NCI-H2081 treated with DMSO at 0.1 percent for 48 hours (cell line): ENCODE data around the gene PLAAT2.
A peak's percentile ranks its signal among the peaks of the same experiment; 100 is the strongest.
"Not testable (repeated sequence)": the region's sequence is repeated elsewhere in the genome, so short reads cannot be mapped to it uniquely, and the experiment has no call there.

Experiments
- DNase-seq: peaks from one replicate; lab custom pipeline; 2025; lab: John Stamatoyannopoulos, UW

The PLAAT2 gene

DNA sequence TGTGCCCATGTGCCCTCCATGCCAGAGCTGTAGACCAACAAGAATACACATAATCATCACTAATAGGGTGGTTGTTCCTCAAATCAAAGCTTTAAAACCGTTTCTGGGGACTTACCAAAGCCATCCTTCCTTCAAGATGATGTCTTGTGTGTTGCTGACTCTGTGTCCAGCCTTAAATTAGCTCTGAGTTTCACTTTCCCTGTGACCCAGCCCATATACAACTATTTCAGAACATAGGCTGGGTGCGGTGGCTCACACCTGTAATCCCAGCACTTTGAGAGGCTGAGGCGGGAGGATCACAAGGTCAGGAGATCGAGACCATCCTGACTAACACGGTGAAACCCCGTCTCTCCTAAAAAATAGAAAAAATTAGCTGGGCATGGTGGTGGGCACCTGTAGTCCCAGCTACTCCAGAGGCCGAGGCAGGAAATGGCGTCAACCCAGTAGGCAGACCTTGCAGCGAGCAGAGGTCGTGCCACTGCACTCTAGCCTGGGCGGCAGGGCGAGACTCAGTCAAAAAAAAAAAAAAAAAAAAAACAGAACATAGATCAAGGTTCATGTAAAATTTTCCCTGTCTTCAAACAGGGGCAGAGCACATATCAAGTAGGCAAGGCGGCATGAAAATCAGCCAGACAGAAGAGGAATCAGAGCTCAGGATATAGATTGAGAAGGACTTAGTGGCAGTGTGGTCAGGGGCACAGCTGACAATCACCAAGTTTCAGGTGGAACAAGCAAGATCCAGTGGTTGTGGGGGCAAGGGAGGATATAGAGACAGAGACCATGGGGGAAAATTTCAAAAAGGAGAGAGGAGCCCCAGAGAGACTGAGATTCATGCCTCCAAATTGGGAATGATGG, at the start of gene PLAAT2:
Gene PLAAT2, minus strand, starts transcription at position 179 of the 855 bp plus-strand sequence. Its CDS starts 55 bp downstream, at position 124.
- no peak for DNase-seq

GRCh38 chr11:63612181-63612580, 49.0 kb upstream of the PLAAT2 start:
- DNase-seq = no peak

- DNase-seq = no peak
Observed at GRCh38 chr11:63611395-63611747, 48.2 kb upstream of the PLAAT2 start.

GRCh38 chr11:63610604-63611394, 47.6 kb upstream of the PLAAT2 start:
- peak; percentile 30 for DNase-seq

GRCh38 chr11:63609971-63610580, 46.9 kb upstream of the PLAAT2 start:
- DNase-seq = no peak

DNA sequence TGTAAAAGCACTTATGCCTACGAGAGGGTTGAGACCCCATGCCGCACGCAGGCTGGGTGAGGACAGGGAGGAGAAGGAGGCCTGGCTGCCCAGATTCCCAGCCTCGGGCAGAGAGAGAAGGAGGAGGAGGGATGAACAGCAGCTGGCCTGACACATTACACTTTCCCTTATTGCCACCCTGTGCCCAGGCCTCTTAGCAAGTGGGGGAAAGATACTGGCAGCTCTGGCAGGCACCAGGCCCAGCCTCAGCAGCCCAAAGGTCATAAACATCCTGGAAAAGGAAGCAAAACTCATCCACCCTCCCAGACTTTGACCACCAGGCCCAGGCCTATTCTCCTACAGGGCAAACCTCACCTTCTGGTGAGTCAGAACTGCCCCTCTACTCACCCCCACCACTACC, 46.4 kb upstream of the PLAAT2 start:
- no peak for DNase-seq

- DNase-seq = no peak
Observed at GRCh38 chr11:63608353-63609345, 45.5 kb upstream of the PLAAT2 start.

DNA sequence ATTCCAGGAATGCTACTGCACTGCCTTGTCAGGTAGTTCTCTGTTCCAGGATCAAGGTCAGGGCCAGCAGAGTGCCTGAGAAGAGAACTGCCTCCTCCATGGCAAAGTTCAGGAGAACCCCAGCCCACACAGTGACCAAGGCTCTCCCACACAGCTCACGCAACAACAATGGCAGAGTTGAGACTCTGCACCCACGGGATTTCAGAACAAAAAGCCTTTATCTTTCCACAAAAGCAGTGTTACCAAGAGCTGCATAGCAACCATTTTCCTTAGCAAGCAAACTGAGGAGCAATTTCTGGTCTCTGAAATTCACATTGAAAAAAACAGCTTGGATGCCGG, 40.0 kb upstream of the PLAAT2 start:
- DNase-seq = no peak

DNA sequence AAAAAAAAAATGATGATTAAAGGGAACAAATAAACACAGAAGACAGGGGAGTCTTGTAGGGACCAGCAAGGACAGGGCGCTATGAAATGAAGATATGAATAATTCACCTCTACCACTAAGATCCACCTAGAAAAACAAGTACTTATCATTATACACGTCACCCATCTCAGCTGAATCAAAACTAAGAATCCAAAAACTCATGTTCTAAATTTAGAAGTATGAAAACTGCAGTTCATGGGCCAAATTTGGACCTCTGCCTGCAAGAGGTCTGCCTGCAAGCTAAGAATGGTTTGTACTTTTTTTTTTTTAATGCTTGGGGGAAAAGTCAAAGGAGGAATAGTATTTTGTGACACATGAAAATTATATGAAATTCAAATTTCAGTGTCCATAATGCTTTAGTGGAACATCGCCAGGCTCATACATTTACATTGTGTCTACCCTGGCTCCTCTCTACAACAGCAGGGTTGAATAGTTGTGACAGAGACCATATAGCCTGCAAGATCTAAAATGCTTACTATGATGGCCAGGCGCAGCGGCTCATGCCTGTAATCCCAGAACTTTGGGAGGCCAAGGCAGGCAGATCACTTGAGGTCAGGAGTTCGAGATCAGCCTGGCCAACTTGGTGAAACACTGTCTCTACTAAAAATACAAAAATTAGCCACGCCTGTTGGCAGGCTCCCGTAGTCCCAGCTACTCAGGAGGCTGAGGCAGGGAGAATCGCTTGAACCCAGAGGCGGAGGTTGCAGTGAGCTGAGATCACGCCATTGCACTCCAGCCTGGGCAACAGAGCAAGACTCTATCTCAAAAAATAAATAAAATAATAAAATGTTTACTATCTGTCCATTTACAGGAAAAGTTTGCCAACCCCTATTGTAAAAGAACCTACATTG, 39.4 kb upstream of the PLAAT2 start:
- DNase-seq = not testable (repeated sequence)

DNA sequence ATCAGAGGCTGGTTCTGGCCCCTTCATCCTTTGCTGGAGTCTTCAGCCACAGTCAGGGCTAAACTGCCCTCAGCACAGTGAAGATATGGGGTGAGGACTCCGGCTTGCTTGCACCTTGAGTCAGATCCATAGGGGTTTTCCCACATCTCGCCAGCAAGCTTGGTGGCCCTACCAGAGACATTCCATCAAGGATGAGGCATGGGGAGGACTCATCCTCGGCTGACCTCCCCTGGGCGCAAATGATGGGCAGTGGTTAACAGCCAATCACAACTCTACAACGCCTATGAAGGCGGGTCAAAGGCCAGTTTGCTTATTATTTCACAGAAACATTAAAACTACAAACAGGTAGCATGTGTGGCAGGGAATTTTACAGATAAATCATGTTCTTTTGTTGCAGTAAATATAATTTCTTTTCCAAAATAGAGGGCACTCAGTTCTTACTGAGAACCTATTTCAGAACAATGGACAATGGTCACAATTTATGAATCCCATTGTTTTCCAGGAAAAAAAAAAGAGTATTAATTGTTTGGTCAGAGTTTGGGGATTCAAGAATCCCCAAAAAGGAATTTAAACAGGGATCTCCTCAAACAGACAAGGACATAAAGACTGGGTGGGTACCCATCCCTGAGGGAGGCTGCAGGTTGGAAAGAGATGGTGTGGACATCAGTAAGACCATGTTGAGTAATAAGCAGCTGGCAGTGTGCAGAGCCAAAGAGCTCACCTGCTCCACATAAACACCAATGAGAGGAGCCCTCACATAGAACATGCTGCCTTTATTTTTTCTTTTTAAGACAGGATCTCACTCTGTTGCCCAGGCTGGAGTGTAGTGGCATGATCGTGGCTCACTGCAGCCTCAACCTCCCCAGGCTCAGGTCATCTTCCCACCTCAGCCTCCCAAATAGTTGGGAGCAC, 36.3 kb upstream of the PLAAT2 start:
- DNase-seq = no peak

GRCh38 chr11:63598556-63598955, 35.4 kb upstream of the PLAAT2 start:
- no peak for DNase-seq

DNA sequence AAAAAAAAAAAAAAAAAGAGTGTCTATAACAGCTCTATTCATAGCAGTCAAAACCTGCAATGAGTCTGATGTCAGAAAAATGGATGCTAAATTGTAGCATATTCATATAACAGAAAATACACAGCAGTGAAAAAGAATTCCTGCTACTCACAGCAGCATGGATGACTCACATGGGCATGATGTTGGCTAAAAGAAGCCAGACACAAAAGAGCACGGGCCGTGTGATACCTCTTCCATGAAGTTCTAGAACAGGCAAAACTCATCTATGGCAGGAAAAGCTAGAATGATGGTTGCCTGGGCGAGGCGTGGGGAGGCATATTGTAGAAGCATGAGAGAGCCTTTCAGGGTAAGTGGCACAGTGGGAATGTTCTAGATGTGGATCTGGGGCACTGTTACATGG, 32.1 kb upstream of the PLAAT2 start:
- no peak for DNase-seq

DNA sequence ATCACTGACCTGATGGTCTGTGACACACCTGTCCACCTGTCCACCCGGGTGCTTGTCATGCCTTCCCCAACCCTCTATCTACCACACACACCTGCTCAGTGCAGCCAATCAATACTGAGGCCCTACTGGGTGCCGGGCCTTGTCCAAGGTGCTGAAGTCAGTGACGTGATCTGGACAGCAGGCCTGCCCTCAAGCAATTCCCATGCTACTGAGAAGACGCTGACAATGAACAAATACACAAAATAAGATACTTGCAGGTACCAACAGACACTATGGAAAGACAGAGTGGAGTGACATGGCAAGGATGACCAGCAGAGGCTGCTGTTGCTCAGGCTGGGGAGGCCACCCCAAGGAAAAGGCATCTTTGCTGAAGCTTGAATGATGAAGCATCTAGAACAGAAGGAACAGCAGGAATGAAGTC, 29.8 kb upstream of the PLAAT2 start:
- no peak for DNase-seq

DNA sequence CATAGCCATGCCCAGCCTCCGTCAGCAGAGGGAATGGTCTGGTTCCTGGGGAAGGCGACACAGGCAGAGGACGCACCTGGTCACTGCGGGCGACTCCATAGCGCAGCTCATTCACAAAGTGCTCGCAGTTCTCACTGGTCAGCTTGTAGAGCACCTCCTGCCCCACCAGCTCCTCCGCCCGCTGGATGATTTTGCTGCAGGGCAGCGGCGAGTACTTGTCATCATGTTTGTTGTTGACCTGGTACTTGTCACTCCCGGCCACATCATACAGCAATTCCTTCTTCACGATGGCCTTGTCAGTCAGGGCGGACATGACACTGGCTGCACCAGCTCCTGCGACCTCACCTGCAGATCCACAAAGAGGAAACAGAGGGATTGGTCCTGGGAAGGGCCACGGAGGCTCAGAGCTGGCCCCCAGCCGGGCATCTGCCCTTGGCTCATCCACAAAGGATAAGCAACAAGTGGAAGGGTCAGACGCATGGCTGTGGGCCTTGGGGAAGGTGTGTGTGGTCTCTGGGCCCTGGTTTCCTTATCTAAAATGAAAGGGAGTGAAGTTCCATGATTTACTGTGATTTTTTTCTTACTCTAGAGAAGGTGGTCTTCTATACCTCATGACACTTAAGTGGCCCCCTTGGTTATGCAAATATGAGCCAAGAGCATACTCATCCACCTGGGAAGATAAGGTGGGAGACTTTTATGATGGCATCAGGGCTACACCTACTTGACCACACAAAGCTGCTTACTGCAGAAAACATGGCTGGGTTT, 27.0 kb upstream of the PLAAT2 start:
- DNase-seq = no peak

- no peak for DNase-seq
Observed at GRCh38 chr11:63589000-63589399, 25.8 kb upstream of the PLAAT2 start.

DNA sequence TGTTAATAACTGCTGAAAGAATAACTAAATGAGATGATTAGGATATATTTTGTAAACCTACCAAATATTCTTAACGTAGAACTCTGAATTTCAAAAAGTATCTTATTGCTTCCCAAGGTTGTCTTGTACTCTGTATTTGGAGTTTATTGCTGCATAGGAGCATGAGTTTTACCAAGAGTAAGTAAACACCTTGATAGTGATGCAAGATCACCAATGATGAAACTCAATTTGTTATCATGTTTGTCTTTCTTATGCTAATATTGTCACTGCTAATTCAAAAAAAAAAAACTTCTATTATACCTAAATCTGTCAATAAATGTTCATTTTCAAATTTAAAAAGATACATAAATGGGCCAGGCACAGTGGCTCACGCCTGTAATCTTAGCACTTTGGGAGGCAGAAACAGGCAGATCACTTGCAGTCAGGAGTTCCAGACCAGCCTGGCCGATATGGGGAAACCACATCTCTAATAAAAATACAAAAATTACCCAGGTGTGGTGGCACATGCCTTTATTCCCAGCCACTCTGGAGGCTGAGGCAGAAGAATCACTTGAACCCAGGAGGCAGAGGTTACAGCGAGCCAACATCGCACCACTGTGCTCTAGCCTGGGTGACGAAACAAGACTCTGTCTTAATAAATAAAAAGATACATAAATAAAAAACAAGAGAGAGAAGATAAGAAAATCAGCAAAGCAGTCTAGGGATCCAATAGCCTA, 23.4 kb upstream of the PLAAT2 start:
- no peak for DNase-seq

- DNase-seq = no peak
Observed at GRCh38 chr11:63583357-63583677, 20.1 kb upstream of the PLAAT2 start.

- DNase-seq = not testable (repeated sequence)
Observed at GRCh38 chr11:63581224-63581623, 18.0 kb upstream of the PLAAT2 start.
